Measurements from ENCODE around the gene RAD23A.

DNA sequence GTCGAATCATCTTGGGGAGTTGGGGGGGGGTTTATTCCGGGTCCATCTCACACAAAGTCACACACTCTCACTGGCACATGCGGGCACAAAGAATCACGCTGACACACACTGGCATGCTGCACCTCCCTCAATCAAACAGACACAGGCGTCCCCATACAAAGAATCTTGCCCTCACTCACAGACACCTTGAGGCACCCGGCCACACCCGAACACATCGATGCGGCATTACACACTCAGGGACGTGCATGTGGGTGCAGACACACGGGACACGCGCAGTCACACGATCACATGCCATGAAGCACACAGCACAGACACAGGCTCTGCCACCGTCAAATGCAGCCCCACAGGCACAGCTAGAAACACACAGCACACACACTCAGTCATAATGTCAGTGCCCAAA is 57.4 kb downstream of the RAD23A start:
- TF ChIP-seq, protein P1, sequence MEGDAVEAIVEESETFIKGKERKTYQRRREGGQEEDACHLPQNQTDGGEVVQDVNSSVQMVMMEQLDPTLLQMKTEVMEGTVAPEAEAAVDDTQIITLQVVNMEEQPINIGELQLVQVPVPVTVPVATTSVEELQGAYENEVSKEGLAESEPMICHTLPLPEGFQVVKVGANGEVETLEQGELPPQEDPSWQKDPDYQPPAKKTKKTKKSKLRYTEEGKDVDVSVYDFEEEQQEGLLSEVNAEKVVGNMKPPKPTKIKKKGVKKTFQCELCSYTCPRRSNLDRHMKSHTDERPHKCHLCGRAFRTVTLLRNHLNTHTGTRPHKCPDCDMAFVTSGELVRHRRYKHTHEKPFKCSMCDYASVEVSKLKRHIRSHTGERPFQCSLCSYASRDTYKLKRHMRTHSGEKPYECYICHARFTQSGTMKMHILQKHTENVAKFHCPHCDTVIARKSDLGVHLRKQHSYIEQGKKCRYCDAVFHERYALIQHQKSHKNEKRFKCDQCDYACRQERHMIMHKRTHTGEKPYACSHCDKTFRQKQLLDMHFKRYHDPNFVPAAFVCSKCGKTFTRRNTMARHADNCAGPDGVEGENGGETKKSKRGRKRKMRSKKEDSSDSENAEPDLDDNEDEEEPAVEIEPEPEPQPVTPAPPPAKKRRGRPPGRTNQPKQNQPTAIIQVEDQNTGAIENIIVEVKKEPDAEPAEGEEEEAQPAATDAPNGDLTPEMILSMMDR (IDR thresholded peaks at IDR 0.05), result no peak
- no peak for TF ChIP-seq POLR2A (IDR thresholded peaks at IDR 0.05)
- TF ChIP-seq POLR2AphosphoS5 (IDR thresholded peaks at IDR 0.05), result no peak
- no peak for TF ChIP-seq EP300 (IDR thresholded peaks at IDR 0.05)
